Measurements from ENCODE around the gene MAP3K14. TPM values are rescaled to one million over a fixed set of nuclear protein-coding genes. Genes with fewer than 3 reads are reported as not detected.

MAP3K14 gene
- total and polyA plus RNA-seq, 4 donors = 1.2 to 7.8 (median 4.2) TPM

DNA sequence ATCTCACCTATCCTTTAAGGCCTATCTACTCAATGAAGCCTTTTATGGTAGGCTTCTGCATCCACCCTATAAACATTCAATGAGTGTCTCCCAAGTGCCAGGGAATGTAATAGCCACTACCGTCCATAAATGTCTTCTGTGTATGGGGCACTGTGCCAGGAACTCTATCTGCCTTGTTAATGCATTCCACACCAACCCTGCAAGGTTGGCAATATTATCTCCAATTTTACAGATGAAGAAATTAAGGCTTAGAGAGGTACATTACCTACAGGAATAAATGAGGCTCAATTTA is 20.0 kb downstream of the MAP3K14 start:
- no peaks in the 10 kb centered on the region for H3K36me3 ChIP-seq (ENCODE audit: control insufficient read depth in 4 of 4, insufficient read depth in 3 of 4, low read depth in 1 of 4, low read length in 3 of 4)
- no peaks in the 10 kb centered on the region for H3K27me3 ChIP-seq (ENCODE audit: control insufficient read depth in 4 of 4, insufficient read depth in 4 of 4, low read length in 3 of 4)
- H3K9me3 ChIP-seq (ENCODE audit: control insufficient read depth in 4 of 4, low read length in 3 of 4) = no peaks in the 10 kb centered on the region
- no peak for DNase-seq (ENCODE audit: low spot score)
- WGBS = 46% methylated on average over 1 of the region's 1 CpG
- no peak overlapping the region for H3K9ac ChIP-seq (ENCODE audit: low read depth in 1 of 2, low read length in 2 of 2)
- no peak overlapping the region for H3K4me3 ChIP-seq (ENCODE audit: low read depth in 1 of 3, low read length in 3 of 3)
- TF ChIP-seq FOXA1 (IDR thresholded peaks at IDR 0.05) (no peak), RAD21 (IDR thresholded peaks at IDR 0.05) (no peak), SP1 (IDR thresholded peaks at IDR 0.05) (no peak), NR2F2 (IDR thresholded peaks at IDR 0.05) (no peak), HNF4G (IDR thresholded peaks at IDR 0.05) (no peak), YY1 (IDR thresholded peaks at IDR 0.05) (no peak), EGR1 (IDR thresholded peaks at IDR 0.05; ENCODE audit: low read depth in 2 of 2) (no peak), HNF4A (conservative IDR thresholded peaks at IDR 0.05) (no peak), GABPA (IDR thresholded peaks at IDR 0.05 in 1 of 2, conservative IDR thresholded peaks at IDR 0.05 in 1 of 2) (no peak), TAF1 (conservative IDR thresholded peaks at IDR 0.05) (no peak), RXRA (IDR thresholded peaks at IDR 0.05) (no peak), FOXA2 (IDR thresholded peaks at IDR 0.05) (no peak)
- TF ChIP-seq, protein P1, sequence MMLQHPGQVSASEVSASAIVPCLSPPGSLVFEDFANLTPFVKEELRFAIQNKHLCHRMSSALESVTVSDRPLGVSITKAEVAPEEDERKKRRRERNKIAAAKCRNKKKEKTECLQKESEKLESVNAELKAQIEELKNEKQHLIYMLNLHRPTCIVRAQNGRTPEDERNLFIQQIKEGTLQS (IDR thresholded peaks at IDR 0.05) = no peak
- TF ChIP-seq, protein P2, sequence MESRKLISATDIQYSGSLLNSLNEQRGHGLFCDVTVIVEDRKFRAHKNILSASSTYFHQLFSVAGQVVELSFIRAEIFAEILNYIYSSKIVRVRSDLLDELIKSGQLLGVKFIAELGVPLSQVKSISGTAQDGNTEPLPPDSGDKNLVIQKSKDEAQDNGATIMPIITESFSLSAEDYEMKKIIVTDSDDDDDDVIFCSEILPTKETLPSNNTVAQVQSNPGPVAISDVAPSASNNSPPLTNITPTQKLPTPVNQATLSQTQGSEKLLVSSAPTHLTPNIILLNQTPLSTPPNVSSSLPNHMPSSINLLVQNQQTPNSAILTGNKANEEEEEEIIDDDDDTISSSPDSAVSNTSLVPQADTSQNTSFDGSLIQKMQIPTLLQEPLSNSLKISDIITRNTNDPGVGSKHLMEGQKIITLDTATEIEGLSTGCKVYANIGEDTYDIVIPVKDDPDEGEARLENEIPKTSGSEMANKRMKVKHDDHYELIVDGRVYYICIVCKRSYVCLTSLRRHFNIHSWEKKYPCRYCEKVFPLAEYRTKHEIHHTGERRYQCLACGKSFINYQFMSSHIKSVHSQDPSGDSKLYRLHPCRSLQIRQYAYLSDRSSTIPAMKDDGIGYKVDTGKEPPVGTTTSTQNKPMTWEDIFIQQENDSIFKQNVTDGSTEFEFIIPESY (IDR thresholded peaks at IDR 0.05) = no peak
- TF ChIP-seq, protein P3, sequence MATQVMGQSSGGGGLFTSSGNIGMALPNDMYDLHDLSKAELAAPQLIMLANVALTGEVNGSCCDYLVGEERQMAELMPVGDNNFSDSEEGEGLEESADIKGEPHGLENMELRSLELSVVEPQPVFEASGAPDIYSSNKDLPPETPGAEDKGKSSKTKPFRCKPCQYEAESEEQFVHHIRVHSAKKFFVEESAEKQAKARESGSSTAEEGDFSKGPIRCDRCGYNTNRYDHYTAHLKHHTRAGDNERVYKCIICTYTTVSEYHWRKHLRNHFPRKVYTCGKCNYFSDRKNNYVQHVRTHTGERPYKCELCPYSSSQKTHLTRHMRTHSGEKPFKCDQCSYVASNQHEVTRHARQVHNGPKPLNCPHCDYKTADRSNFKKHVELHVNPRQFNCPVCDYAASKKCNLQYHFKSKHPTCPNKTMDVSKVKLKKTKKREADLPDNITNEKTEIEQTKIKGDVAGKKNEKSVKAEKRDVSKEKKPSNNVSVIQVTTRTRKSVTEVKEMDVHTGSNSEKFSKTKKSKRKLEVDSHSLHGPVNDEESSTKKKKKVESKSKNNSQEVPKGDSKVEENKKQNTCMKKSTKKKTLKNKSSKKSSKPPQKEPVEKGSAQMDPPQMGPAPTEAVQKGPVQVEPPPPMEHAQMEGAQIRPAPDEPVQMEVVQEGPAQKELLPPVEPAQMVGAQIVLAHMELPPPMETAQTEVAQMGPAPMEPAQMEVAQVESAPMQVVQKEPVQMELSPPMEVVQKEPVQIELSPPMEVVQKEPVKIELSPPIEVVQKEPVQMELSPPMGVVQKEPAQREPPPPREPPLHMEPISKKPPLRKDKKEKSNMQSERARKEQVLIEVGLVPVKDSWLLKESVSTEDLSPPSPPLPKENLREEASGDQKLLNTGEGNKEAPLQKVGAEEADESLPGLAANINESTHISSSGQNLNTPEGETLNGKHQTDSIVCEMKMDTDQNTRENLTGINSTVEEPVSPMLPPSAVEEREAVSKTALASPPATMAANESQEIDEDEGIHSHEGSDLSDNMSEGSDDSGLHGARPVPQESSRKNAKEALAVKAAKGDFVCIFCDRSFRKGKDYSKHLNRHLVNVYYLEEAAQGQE (IDR thresholded peaks at IDR 0.05) = no peak
- TF ChIP-seq, protein P4, sequence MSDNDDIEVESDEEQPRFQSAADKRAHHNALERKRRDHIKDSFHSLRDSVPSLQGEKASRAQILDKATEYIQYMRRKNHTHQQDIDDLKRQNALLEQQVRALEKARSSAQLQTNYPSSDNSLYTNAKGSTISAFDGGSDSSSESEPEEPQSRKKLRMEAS (IDR thresholded peaks at IDR 0.05) = no peak
- H3K27ac ChIP-seq (ENCODE audit: low read depth in 1 of 2, low read length in 2 of 2) = no peak overlapping the region
- H3K4me1 ChIP-seq (ENCODE audit: control insufficient read depth in 4 of 4, insufficient read depth in 4 of 4, low read length in 3 of 4) = peaks cover 26 to 73% (median 52%) of the 10 kb centered on the region in 4 donors

DNA sequence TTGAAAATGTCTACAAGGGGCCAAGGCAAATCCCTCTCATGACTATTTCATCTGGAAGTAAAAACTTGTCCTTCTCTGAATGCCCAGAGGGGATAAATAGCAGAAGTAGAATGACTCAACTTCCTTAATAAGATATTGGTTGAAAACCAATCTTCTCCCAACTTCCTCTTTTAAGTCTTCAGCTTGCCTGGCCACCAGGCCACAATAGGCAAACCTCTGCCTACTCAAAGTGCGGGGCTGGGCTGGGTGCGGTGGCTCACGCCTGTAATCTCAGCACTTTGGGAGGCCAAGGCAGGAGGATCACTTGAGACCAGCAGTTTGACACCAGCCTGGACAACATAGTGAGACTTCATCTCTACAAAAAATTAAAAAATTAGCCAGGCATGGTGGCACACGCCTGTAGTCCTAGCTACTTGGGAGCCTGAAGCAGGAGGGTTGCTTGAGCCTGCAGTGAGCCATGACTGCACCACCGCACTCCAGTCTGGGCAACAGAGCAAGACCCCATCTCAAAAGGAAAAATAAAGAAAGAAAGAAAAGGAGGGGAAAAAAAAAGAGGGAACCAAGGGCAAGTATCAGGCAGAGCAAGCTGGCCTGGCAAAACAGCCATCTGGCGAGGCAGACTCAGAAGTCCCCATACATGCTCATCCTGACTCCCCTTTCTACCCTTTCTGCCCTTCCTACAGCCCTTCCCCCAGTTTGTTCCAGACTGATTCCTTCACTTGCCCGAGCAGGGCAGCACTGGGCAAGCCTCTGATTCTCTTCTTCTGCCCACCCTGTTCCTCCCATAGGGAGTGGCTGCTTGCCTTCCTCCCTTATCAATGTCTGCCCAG is 20.6 kb downstream of the MAP3K14 start:
- 83% methylated on average over 7 of the region's 7 CpGs for WGBS
- Histone ChIP-seq H3K27me3 (ENCODE audit: control insufficient read depth in 4 of 4, insufficient read depth in 4 of 4, low read length in 3 of 4) (no peaks in the 10 kb centered on the region), H3K9ac (ENCODE audit: low read depth in 1 of 2, low read length in 2 of 2) (no peak overlapping the region), H3K27ac (ENCODE audit: low read depth in 1 of 2, low read length in 2 of 2) (no peak overlapping the region), H3K36me3 (ENCODE audit: control insufficient read depth in 4 of 4, insufficient read depth in 3 of 4, low read depth in 1 of 4, low read length in 3 of 4) (no peaks in the 10 kb centered on the region), H3K4me3 (ENCODE audit: low read depth in 1 of 3, low read length in 3 of 3) (no peak overlapping the region), H3K4me1 (ENCODE audit: control insufficient read depth in 4 of 4, insufficient read depth in 4 of 4, low read length in 3 of 4) (peaks cover 26 to 76% (median 56%) of the 10 kb centered on the region in 4 donors), H3K9me3 (ENCODE audit: control insufficient read depth in 4 of 4, low read length in 3 of 4) (no peaks in the 10 kb centered on the region)
- TF ChIP-seq, protein P5, sequence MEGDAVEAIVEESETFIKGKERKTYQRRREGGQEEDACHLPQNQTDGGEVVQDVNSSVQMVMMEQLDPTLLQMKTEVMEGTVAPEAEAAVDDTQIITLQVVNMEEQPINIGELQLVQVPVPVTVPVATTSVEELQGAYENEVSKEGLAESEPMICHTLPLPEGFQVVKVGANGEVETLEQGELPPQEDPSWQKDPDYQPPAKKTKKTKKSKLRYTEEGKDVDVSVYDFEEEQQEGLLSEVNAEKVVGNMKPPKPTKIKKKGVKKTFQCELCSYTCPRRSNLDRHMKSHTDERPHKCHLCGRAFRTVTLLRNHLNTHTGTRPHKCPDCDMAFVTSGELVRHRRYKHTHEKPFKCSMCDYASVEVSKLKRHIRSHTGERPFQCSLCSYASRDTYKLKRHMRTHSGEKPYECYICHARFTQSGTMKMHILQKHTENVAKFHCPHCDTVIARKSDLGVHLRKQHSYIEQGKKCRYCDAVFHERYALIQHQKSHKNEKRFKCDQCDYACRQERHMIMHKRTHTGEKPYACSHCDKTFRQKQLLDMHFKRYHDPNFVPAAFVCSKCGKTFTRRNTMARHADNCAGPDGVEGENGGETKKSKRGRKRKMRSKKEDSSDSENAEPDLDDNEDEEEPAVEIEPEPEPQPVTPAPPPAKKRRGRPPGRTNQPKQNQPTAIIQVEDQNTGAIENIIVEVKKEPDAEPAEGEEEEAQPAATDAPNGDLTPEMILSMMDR (IDR thresholded peaks at IDR 0.05; ENCODE audit: low read depth, low read length, missing input control) = no peak
- no peak for TF ChIP-seq FOXA1 (IDR thresholded peaks at IDR 0.05)
- TF ChIP-seq, protein P2 (IDR thresholded peaks at IDR 0.05) = no peak
- no peak for DNase-seq (ENCODE audit: low spot score)

Data from liver (tissue), 9 donors.